DND-41 (cell line): Measurements from ENCODE around the gene GGT7.

Experiments
- ATAC-seq: fragments of 200-7000 bp; cut with Tn5 transposase; 3 replicates; pipeline ENCODE4 v1.9.1; 2021; ENCODE audit warnings: low read depth; ENCODE audit not compliant: insufficient read depth
- DNase-seq: peaks from one replicate; pipeline ENCODE4 v3.0.0-alpha.2; 2020
- H2AFZ ChIP-seq: 2 replicates; pipeline ENCODE4 v1.6.0; 2012; ENCODE audit warnings: low read depth, low read length
- H3K27ac ChIP-seq: 2 replicates; pipeline ENCODE4 v1.5.1; 2012; ENCODE audit warnings: low read length, inconsistent platforms
- H3K27me3 ChIP-seq: fragments of 200-600 bp; sonication (generic); 2 replicates; pipeline ENCODE4 v1.6.0; 2012; ENCODE audit warnings: low read length, mild to moderate bottlenecking, inconsistent platforms; ENCODE audit not compliant: insufficient read depth, poor library complexity
- H3K36me3 ChIP-seq: 2 replicates; pipeline ENCODE4 v1.5.1; 2012; ENCODE audit warnings: low read length, inconsistent platforms; ENCODE audit not compliant: insufficient read depth
- H3K4me1 ChIP-seq: 2 replicates; pipeline ENCODE4 v1.5.1; 2012; ENCODE audit warnings: mild to moderate bottlenecking, low read length; ENCODE audit not compliant: insufficient read depth
- H3K4me2 ChIP-seq: 2 replicates; pipeline ENCODE4 v1.6.0; 2012; ENCODE audit warnings: mild to moderate bottlenecking, moderate library complexity, low read length, inconsistent platforms; ENCODE audit not compliant: insufficient read depth
- H3K4me3 ChIP-seq, 2 experiments: fragments of 200-600 bp in 1 of 2; shearing (Covaris generic) in 1 of 2; 2 replicates each; pipeline ENCODE4 v1.5.1; 2012 to 2016; ENCODE audit warnings: inconsistent platforms in 2 of 2, low read length in 2 of 2, mild to moderate bottlenecking in 2 of 2, low read depth in 1 of 2, moderate library complexity in 1 of 2
- H3K79me2 ChIP-seq: 2 replicates; pipeline ENCODE4 v1.6.0; 2012; ENCODE audit warnings: low read length, inconsistent platforms; ENCODE audit not compliant: insufficient read depth
- H3K9ac ChIP-seq: 2 replicates; pipeline ENCODE4 v1.6.0; 2012; ENCODE audit warnings: low read depth, mild to moderate bottlenecking, inconsistent platforms, low read length, moderate library complexity
- H3K9me3 ChIP-seq: 2 replicates; pipeline ENCODE4 v1.5.1; 2012; ENCODE audit warnings: low read length, moderate library complexity, mild to moderate bottlenecking, inconsistent platforms; ENCODE audit not compliant: insufficient read depth, severe bottlenecking
- H4K20me1 ChIP-seq: 2 replicates; pipeline ENCODE4 v1.6.0; 2012; ENCODE audit warnings: low read length; ENCODE audit not compliant: insufficient read depth
- CTCF ChIP-seq: IDR thresholded peaks from 2 replicates; pipeline ENCODE4 v1.5.1; 2012; ENCODE audit warnings: borderline replicate concordance, low read length, moderate library complexity, mild to moderate bottlenecking; ENCODE audit not compliant: poor library complexity, severe bottlenecking; ENCODE audit errors: extremely low read depth
- EZH2 ChIP-seq: IDR thresholded peaks from 3 replicates; pipeline ENCODE4 v1.6.1; 2012; ENCODE audit warnings: borderline replicate concordance, low read depth, mild to moderate bottlenecking, moderate library complexity, low read length, inconsistent platforms; ENCODE audit not compliant: severe bottlenecking

Gene GGT7

GRCh38 chr20:34886122-34886521 lies 13.5 kb upstream of the GGT7 start:
- no peak overlapping the region for H3K4me3 ChIP-seq
- H3K27ac ChIP-seq: no peak overlapping the region
- no peaks in the 10 kb centered on the region for H3K27me3 ChIP-seq
- no peaks in the 10 kb centered on the region for H3K9me3 ChIP-seq
- H3K79me2 ChIP-seq: no peaks in the 10 kb centered on the region
- no peaks in the 10 kb centered on the region for H3K4me1 ChIP-seq
- no peaks in the 10 kb centered on the region for H3K36me3 ChIP-seq
- no peak overlapping the region for H2AFZ ChIP-seq
- DNase-seq (no peak), ATAC-seq (no peak)
- H3K9ac ChIP-seq: no peak overlapping the region
- TF ChIP-seq CTCF (no peak), EZH2 (no peak)
- no peak overlapping the region for H3K4me2 ChIP-seq
- no peaks in the 10 kb centered on the region for H4K20me1 ChIP-seq

- no peaks in the 10 kb centered on the region for H3K27me3 ChIP-seq
- no peak for ATAC-seq
- no peaks in the 10 kb centered on the region for H3K9me3 ChIP-seq
- DNase-seq: no peak
- H3K27ac ChIP-seq: no peak overlapping the region
- H2AFZ ChIP-seq: no peak overlapping the region
- no peaks in the 10 kb centered on the region for H4K20me1 ChIP-seq
- H3K9ac ChIP-seq: no peak overlapping the region
- no peak overlapping the region for H3K4me3 ChIP-seq
- H3K4me1 ChIP-seq: no peaks in the 10 kb centered on the region
- H3K36me3 ChIP-seq: no peaks in the 10 kb centered on the region
- no peak overlapping the region for H3K4me2 ChIP-seq
- TF ChIP-seq EZH2: no peak
- no peak for TF ChIP-seq CTCF
- H3K79me2 ChIP-seq: no peaks in the 10 kb centered on the region
Observed at GRCh38 chr20:34884260-34884659, 11.6 kb upstream of the GGT7 start.

- Histone ChIP-seq H3K79me2 (no peaks in the 10 kb centered on the region), H3K27ac (no peak overlapping the region), H3K4me1 (no peaks in the 10 kb centered on the region), H3K4me2 (no peak overlapping the region), H3K4me3 (no peak overlapping the region), H3K36me3 (no peaks in the 10 kb centered on the region), H2AFZ (no peak overlapping the region), H3K9me3 (no peaks in the 10 kb centered on the region), H3K27me3 (no peaks in the 10 kb centered on the region), H4K20me1 (no peaks in the 10 kb centered on the region), H3K9ac (no peak overlapping the region)
- TF ChIP-seq EZH2: no peak
- TF ChIP-seq CTCF: no peak
- DNase-seq (no peak), ATAC-seq (no peak)
Observed at GRCh38 chr20:34883809-34884208, 11.2 kb upstream of the GGT7 start.

GRCh38 chr20:34883087-34883688 lies 10.5 kb upstream of the GGT7 start:
- Histone ChIP-seq H3K9ac (no peak overlapping the region), H3K4me3 (no peak overlapping the region), H3K4me1 (no peaks in the 10 kb centered on the region), H3K4me2 (no peak overlapping the region), H3K9me3 (no peaks in the 10 kb centered on the region), H3K36me3 (no peaks in the 10 kb centered on the region), H4K20me1 (no peaks in the 10 kb centered on the region), H3K27me3 (no peaks in the 10 kb centered on the region), H2AFZ (no peak overlapping the region), H3K27ac (no peak overlapping the region), H3K79me2 (no peaks in the 10 kb centered on the region)
- ATAC-seq (no peak), DNase-seq (no peak)
- TF ChIP-seq EZH2 (no peak), CTCF (no peak)
